ELR (cell line): ENCODE measurements around the gene TMTC3.

Experiments
- DNase-seq: peaks from one replicate; pipeline ENCODE4 v3.0.0-alpha.2; 2015; ENCODE audit warnings: low read depth

The TMTC3 gene

DNA sequence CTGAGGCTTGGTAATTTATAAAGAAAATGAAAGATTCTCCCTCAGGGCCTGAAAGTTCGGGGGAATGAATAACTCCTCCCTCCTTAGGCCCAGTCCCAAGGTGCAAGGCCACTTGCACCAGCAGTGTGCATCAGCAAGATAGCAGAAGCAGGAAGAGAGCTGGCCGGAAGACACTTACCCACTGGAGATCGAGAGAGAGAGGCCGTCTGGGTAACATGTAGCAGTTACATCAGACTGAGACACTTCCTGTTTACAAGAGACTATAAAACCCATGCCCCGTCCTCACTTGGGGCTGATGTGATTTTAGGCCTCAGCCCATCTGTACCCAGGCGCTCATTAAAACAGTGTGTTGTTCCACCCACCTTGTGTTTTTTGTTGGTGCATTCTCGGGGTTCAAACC is 85.2 kb downstream of the TMTC3 start:
- DNase-seq, result peak; percentile 22

DNA sequence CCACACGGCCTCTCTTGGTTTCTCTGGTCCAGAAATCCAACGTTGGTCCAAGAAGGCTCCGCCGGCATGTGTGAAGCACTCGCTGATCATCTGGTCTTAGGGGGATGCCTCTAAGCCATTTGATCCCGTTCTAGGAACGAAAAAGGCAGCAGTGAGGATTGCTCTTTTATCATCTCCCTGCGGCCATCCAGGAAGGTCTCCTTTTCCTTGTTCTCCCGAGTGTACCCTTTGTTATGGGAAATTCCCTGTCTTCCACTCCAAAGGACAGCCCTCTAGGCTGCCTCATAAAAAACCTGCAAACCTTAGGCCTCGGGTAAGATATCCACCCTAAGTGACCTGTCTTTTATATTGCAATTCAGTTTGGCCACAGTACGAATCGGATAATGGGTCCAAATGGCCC is 85.8 kb downstream of the TMTC3 start:
- DNase-seq, result no peak

DNA sequence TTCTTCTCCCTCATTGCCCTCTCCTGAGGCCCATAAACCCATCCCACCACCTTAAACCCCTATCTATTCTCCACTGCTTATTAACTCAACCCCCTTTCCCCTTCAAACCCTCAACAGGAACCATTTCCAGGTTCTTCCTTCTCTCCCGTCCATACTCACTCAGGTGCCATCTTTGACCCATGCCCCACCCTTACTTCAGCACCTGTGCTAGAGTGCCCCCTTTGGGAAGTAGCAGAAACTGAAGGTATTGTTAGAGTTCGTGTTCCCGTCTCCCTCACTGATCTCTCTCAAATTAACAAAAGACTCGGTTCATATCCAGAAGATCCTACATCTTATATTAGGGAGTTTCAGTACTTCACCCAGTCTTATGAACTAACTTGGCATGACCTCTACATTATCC is 86.6 kb downstream of the TMTC3 start:
- DNase-seq, result no peak

DNA sequence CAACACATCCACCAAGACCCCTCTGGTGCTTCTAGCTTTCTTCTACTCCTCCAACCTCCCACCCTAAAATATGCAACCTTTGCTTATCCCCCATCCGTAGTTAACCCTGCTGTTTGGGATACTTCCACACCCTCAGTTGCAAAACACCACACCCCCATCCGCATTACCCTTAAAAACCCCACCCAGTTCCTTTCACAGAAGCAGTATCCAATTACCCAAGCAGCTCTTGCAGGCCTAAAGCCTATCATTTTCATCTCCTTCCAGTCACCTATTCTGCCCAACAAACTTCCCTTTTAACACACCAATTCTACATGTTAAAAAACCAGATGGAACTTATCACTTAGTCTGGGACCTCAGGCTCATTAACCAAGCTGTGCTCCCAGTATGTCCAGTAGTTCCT is 88.2 kb downstream of the TMTC3 start:
- no peak for DNase-seq

DNA sequence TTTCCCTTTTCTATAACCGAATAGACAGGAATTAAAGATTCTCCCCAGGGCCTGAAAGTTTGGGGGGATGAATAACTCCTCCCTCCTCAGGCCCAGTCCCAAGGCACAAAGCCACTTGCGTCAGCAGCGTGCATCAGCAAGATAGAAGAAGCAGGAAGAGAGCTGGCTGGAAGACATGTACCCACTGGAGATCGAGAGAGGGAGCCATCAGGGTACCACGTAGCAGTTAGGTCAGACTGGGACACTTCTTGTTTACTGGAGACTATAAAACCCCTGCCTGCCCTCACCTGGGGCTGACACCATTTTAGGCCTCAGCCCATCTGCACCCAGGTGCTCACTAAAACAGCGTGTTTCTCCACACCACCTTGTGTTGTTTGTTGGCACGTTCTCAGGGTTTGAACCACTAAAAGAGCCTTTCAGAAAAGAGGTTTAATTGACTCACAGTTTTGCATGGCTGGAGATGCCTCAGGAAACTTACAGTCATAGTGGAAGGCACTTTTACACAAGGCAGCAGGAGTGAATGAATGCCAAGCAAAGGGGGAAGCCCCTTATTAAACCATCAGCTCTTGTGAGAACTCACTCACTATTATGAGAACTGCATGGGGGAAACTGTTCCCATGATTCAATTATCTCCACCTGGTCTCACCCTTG is 93.2 kb downstream of the TMTC3 start:
- no peak for DNase-seq

DNA sequence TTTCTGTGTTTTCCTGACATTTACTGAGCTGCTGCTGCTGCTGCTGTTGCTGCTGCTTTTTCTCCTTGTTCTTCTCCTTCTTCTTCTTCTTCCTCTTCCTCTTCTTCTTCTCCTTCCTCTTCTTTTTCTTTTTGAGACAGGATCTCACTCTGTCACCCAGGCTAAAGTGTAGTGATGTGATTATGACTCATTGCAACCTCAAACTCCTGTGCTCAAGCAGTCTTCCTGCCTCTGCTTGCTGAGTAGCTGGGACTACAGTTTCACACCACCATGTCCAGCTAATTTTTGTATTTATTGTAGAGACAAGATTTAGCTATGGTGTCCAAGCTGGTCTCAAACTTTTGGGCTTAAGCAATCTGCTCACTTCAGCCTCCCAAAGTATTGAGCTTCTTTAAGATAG is 95.8 kb downstream of the TMTC3 start:
- DNase-seq, result peak; percentile 86

DNA sequence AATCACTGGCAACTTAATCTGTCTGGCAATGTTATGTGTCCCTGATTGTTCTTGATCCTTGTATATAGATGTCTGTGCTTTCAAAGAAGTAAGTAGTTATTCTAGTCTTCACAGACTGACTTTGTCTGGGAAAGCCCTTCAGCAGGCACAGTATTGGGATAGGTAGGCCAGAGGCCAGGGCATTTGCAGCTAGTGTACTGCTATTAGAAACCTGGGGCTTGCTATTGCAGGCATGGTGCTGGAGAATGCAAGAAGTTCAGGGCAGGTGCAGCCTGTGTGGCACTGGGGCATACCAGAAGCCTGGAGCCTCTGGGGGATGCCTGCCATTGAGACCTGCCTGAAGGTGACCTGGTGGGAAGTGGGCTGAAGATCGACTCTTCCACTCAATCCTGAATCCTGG is 96.3 kb downstream of the TMTC3 start:
- no peak for DNase-seq

DNA sequence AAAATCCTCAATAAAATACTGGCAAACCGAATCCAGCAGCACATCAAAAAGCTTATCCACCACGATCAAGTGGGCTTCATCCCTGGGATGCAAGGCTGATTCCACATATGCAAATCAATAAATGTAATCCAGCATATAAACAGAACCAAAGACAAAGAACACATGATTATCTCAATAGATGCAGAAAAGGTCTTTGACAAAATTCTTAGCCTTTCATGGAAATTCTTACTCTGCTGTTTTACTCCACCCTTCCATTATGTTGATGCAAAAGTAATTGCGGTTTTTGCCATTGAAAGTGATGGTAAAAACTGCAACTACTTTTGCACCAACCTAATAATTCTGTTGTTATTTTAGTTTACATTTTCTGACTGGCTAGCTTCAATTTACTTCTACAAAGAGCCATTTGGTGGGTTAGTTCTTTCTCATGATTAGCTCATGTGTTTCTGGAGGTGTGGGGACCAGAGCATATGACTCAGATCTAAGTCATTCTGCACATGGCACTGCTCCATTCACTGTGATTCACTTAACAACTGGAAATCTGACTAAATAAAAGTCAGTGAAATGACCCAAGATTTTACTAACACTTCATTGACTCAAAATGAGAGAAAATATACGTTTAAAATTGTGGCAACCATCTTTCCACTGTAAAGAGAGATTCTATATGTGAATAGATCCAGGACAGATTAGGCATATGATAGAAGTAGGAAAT is 99.9 kb downstream of the TMTC3 start:
- peak; percentile 98 for DNase-seq

DNA sequence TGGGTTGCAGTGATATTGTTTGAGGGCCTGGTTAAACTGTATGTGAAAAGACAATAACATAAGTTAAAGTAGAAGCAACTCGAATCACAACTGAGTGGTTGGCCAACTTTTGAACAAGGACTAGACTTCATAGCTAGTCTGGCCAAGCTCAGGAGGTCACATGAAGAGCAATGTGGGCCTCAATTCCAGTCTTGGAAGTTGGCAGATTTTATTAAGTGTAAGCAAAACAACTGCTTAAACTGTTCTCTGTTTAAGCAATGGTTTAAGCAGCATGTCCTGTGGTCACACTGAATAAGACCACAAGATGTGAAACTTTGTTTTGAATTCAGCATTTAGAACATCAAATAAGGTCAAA is 100.4 kb downstream of the TMTC3 start:
- peak; percentile 49 for DNase-seq

DNA sequence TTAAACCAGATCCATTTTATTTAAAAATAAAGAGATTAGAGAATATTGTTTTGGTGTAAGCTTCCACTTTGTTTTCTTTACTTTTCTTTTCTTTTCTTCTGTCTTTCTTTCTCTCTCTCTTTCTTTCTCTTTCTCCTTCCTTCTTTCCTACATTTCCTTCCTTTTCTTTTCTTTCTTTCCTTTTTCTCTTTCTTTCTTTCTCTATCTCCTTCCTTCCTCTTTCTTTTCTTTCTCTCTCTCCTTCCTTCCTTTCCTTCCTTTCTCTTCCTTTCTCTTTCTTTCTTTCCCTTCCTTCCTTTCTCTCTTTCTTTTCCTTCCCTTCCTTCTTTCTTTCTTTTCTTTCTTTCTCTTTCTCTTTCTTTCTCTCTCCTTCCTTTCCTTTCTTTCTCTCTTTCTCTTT is 100.8 kb downstream of the TMTC3 start:
- DNase-seq, result no peak

DNA sequence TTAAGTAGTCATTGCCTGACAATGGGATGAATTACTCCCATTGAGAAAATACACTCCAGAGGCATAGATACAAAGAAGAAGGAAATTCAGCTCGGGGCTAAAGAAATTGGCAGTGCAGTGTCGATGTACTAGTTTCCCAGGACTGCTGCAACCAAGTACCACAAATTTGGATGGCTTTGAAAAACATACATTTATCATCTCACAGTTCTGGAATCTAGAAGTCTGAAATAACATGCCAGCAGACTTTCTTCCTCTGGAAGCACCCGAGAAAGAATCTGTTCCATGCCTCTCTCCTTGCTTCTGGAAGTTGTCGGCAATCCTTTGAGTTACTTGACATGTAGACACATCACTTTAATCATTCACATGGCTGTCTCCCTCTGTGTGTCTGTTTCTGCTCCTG is 101.9 kb downstream of the TMTC3 start:
- no peak for DNase-seq

DNA sequence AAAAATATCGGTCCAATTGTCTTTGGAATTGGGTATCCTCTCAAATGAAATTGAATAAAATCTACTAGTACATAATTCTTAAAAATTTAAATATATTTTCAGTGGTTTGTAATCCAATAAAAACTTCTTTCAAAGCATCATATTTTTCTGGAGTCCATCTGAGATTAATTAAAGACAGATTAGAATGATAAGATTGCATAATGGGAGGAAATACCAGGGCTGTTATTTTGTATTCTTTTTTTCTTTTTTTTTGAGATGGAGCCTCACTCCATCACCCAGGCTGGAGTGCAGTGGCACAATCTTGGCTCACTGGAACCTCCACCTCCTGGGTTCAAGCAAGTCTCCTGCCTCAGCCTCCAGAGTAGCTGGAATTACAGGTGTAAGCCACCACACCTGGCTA is 103.8 kb downstream of the TMTC3 start:
- DNase-seq, result no peak

DNA sequence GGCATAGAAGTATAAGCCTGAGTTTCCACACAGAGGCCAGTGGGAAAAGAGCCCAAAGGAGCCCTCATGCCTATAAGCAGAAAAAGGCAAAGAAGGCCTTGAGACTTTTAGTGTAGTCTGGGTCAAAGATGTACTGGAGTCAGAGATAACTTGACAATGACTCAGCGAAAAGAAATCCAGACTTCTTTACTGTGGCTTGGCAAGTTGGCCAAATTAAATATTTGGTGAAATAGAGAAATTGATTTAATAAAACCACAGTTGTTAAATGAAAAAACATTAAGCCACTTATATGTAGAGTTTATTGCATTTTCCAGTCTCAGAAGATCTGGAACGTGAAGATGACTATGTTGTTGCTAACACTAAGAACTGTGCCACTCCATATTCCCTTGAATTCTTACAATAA is 105.1 kb downstream of the TMTC3 start:
- peak; percentile 86 for DNase-seq

DNA sequence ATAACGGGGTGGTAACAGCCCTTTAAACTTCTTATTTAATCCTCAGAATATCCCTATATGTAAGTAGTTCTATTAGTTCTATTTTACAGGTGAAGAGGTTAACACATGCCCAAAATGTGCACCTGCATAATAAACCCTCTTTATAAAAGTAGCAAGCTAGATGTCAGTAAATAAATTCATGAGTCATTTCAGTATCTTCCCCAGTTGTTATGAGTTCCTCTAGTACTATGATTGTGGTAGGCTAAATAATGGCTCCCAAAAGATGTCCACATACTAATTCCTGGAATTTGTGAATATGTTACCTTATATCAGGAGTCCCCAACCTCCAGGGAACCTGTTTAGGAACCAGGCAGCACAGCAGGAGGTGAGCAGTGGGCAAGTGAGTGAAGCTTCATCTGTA is 106.5 kb downstream of the TMTC3 start:
- DNase-seq, result peak; percentile 7
